HuH-7 (cell line): Measurements from ENCODE around the gene MYL10.

Source experiments
- DNase-seq: peaks from one replicate; pipeline ENCODE4 v3.0.0; 2011; ENCODE audit warnings: low spot score

Gene MYL10

DNA sequence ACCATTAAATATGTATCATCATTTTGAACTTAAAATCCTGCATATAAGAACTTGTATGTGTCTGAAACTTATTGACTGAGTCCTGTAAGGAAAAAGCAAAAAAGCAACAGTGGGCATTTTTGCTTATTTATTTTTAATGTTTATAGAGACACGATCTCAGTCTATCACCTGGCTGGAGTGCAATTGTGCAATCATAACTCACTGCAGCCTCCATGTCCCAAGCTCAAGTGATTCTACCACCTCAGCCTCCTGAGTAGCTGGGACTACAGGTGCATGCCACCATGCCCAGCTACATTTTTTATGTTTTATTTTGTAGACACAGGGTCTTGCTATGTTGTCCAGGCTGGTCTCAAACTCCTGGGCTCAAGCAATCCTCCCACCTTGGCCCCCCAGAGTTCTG is 32.2 kb downstream of the MYL10 start:
- no peak for DNase-seq

DNA sequence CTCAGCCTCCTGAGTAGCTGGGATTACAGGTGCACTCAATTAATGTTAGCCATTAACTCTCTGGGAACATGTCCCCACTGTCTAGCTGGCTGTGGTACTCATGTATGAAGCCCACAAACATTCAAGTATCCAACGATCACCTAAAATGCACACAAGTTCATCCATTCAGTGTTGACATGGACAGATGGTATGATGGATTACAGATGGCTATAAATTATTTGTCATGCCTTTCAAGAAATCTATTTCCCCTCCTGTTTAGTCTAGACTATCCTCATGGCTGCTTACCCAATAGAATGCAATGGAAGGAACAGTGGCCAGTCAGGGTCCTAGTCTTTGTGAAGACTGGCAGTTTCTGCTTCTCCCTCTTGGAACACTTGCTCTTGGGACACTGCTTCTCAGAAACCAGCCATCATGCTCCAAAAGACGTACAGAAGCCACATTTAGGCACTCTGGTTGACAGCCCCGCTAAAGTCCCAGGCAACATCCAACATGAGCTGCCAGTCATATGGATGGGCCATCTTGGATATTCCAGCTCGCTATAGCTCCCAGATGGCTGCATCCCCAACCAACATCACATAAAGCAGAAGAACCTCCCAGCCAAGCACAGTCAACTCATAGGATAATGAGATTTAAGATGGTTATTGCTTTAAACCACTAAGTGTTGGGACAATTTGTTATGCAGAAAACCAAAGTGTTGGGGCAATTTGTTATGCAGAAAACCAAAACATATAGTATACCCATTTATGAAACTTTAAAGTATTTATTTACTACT is 33.1 kb downstream of the MYL10 start:
- no peak for DNase-seq

GRCh38 chr7:101595246-101595645 is 33.9 kb downstream of the MYL10 start:
- no peak for DNase-seq

DNA sequence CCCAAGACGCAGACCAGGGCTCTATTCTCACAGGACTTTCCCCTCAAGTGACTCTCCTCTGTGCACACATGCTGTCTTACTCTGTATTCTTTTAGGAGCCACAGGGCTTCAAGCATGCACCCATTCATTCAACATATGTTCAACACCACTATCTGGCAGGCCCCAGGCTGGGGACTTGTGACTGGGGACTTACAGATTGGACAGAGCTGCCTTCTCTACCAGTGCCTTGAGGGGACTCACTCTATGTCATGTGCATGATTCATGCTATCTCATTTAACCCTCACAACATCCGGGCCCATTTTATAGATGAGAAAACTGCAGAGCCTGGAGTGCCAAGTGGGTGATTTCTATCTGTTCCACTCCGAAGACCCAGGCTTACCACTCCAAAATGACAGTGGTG is 34.3 kb downstream of the MYL10 start:
- DNase-seq = no peak

GRCh38 chr7:101593556-101593955 is 35.5 kb downstream of the MYL10 start:
- DNase-seq = no peak

DNA sequence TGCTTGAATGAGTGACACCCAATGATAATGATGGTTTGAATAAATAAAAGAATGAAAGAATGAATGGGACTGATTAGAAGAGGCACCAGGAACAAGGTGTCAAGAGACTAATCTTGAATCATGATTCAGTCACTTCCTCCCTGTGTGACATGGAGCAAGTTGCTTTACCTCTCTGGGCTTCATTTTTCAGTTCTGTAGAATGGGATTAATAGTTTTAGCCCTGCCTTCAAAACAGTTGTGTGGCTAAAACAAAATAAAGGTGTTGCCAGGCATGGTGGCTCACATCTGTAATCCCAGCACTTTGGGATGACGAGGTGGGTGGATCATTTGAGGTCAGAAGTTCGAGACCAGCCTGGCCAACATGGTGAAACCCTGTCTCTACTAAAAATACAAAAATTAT is 37.6 kb downstream of the MYL10 start:
- no peak for DNase-seq

DNA sequence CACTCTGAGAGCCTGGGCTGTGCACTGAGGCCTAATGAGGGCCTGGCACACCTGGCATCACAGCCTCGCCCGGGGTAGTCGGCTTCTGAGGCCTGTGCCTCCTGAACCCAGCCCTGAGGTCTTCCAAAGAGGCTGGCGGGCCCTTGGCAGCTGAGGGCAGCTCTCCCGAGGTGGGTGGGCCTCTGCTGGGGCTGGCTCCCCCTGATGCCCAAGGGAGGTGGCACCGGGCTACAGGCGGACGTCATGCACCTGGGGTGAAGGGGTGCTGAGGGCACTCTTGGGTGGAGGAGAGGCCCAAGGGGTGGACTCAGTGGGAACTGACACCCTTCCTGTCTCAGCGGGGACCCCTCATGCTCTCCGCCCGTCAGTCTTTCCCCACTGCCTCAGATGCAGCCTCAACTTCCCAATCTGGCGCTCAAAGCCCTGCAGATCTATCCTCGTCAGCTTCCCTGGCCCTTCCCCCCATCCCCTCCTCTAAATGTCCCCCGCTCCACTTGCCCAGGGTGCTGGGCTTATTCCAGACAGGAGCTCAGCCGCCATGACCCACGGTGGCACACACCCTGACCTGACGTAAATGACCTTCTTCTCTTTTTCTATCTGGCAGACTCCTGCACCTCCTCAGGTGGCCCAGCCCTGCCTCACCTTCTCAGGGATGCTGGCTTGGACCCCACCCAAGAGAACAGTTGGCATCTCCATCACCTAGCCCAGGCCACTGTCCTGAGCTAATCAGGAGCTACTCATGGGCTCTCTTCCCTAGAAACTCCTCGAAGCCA is 38.2 kb downstream of the MYL10 start:
- no peak for DNase-seq

- no peak for DNase-seq
Measured at GRCh38 chr7:101589976-101590662, 39.0 kb downstream of the MYL10 start.

GRCh38 chr7:101589052-101589451 is 40.0 kb downstream of the MYL10 start:
- DNase-seq = no peak

DNA sequence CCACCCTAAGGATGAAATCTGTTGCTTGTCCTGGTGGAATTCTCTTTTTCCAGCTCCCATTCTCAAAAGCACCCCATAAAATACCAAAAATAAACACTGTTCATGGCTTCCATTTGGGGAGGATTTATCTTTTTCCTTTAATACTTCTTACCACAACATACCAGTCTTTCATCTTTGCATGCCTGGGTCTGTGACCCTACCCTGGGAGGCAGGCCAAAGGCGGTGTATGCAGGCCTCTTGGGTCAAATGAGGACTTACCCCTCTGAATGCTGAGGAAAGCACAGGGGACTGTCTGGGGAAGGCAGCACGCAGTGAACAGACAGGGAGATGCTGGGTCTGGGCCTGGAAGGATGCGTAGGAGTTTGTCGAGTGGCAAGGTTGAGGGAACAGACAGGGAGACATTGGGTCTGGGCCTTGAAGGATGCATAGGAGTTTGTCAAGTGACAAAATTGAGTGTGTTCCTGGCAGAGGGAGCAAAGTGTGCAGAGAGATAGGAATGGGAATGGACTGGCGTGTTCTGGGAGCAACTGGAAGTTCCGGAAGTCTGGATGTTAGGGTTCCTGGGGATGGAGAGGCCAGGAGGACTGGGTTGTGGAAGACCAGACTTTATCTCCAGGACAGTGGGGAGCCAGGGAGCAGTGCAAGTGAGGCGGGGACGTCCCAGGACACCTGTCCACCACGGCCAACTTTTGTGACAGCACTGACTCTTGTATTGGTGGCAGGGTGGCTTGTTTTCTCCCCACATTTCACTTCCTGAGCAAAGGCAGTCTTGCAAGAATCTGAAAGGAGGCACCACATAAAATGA is 40.8 kb downstream of the MYL10 start:
- peak; percentile 50 for DNase-seq

- no peak for DNase-seq
Measured at GRCh38 chr7:101586906-101587677, 42.0 kb downstream of the MYL10 start.

GRCh38 chr7:101586078-101586905 is 42.8 kb downstream of the MYL10 start:
- peak; percentile 62 for DNase-seq

DNA sequence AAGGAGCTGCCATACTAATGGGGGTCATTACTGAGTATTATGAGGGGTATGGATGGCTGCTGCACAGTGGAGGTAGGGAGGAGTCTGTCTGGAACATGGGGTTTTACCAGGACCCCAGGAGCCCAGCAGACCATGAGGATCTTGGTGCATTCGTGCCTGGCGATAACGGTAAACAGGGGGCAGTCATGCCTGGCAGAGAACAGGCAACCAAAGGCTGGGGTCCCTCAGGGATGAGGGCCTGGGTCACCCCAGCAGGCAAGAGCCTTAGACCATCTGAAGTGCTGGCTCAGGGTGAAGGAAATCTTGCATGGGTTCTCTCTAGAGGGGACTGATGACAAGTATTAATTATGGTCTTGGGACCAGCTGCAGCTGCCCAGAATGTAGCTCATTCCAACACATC is 46.1 kb downstream of the MYL10 start:
- no peak for DNase-seq

DNA sequence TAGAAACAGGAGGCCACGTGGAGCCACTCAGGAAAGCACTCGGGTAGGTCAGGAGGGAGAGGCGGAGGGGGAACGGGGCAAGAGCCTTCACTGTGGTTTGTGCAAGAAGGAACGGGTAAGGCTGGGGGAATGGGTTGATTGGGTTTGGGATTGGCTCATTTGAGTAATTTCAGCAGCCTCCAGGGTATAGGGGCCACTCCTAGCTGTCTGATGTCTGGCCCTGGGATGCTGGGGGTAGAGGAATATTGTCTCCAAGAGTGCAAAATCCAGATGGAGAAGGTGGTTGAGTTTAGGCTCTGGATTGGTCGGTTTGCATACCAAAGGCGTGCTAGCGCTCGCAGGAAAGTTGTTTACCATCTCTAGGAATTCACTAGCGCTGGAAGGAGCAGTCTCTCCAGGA is 47.2 kb downstream of the MYL10 start:
- DNase-seq = no peak

DNA sequence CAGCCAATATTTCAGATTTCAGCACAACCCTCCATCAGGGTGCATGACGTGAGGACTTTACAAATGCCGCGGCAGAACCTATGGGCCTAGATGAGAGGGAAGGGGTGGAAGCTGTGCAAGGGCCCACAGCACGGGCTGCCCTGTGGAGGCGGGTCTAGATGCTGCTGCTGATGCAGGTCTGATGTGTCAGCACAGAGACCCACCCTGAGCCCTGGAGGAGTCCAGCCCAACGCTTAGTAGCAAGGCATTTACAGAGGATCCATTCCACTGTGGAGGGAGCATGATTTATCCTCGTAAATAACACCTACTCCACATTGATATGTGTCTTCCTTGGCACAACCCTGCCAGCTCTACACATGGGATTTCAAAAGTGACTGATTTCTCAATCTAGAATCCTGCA is 48.5 kb downstream of the MYL10 start:
- DNase-seq = no peak

- DNase-seq = no peak
Measured at GRCh38 chr7:101578552-101578951, 50.5 kb downstream of the MYL10 start.

DNA sequence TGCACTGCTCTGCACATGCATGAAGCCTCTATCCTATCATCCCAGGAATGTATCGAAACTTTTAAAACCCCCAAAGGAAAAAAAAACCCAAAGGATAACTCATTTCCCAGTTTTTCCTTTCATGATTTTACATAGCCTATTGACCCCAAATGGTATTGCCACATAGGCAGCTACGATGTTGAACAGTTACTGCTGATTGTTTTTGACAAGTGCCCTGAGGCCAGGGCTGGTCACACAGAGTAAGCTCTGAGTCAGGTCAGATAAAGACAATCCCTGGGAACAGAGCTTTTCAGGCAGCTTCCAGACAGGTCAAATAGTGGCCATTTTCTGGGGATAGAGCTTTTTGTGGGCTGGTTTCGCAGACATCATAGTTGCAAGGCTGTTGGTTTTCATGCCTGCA is 52.1 kb downstream of the MYL10 start:
- no peak for DNase-seq

DNA sequence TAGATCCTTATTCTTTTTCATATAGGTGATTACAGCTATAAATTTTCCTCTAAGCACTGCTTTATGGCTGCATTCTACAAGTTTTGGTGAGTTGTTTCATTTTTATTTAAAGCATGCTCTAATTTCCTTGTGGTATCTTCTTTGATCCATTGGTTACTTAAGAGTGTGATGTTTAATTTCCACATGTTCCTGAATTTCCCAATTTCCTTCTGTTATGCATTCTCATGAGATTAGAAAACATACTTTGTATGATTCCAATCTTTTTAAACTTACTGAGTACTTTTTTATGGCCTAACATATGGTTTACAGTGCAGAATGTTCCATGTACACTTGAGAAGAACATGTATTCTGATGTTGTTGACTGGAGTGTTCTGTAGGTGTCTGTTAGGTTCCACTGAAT is 53.4 kb downstream of the MYL10 start:
- no peak for DNase-seq

DNA sequence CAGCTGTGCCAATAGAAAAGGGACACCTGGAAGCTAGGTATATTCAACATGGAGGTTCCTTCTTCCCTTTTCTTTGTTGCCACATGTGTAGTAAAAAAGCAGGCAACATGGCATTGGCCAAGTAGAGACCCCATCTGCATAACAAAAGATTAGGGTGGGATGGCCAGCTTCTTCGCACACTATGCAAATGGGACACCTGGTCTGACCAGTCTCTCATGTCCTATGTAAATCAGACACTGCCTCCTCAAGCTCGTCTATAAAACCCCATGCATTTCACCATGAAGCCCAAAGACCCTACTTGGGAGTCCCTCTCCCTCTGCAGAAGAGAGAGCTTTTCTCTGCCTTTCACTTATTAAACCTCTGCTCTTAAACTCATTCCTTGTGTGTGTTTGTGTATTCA is 53.9 kb downstream of the MYL10 start:
- DNase-seq = no peak

DNA sequence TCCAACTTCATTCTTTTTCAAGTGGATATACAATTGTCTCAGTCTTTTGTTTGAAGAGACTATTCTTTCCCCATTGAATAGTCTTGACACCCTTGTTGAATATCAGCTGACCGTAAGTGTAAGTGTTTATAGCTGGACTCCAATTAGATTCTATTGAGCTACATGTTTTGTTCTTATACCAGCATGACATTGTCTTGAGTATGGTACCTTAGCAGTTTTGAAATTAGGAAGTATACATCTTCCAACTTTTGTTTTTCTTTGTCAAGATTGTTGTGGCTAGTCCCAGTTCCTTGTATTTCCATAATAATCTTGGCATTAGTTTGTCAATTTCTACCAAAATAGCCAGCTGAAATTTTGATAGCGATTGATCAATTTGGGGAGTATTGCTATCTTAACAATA is 56.9 kb downstream of the MYL10 start:
- DNase-seq = no peak

- DNase-seq = no peak
Measured at GRCh38 chr7:101567230-101567629, 61.9 kb downstream of the MYL10 start.
